OCI-LY3 (cell line): ENCODE measurements around the gene LIPE.

ENCODE experiments used
- H2AFZ ChIP-seq: fragments of 200-600, 300-600 bp; shearing (Covaris generic); 2 replicates; pipeline ENCODE4 v1.6.0; 2014; ENCODE audit warnings: antibody characterized with exemption, low read depth, low read length
- H3K27ac ChIP-seq: fragments of 200-600, 300-600 bp; sonication (generic); 2 replicates; pipeline ENCODE4 v1.5.1; 2014; ENCODE audit warnings: mild to moderate bottlenecking, low read length, moderate library complexity, mixed read lengths
- H3K27me3 ChIP-seq: fragments of 200-600, 300-600 bp; sonication (generic); 2 replicates; pipeline ENCODE4 v1.6.1; 2014; ENCODE audit warnings: low read depth, low read length, mixed read lengths
- H3K36me3 ChIP-seq: fragments of 200-600, 300-600 bp; sonication (generic); replicated peaks from 2 replicates; pipeline ENCODE3; 2014; ENCODE audit warnings: low read depth, low read length, mixed read lengths
- H3K4me1 ChIP-seq: fragments of 300-600, 200-600 bp; sonication (generic); 2 replicates; pipeline ENCODE4 v1.6.1; 2014; ENCODE audit warnings: low read length, mixed read lengths
- H3K4me2 ChIP-seq: fragments of 200-600, 300-600 bp; sonication (generic); 2 replicates; pipeline ENCODE4 v1.6.1; 2014; ENCODE audit warnings: low read length, mixed read lengths
- H3K4me3 ChIP-seq: fragments of 300-600, 200-600 bp; sonication (generic); 2 replicates; pipeline ENCODE4 v1.5.1; 2014; ENCODE audit warnings: antibody characterized with exemption, mild to moderate bottlenecking, low read length, moderate library complexity
- H3K79me2 ChIP-seq: fragments of 300-600, 200-600 bp; shearing (Covaris generic); 2 replicates; pipeline ENCODE4 v1.6.1; 2014; ENCODE audit warnings: mild to moderate bottlenecking, low read length, mixed read lengths
- H3K9ac ChIP-seq: fragments of 300-600, 200-600 bp; shearing (Covaris generic); 2 replicates; pipeline ENCODE4 v1.6.0; 2014; ENCODE audit warnings: mild to moderate bottlenecking, low read length, moderate library complexity
- H3K9me3 ChIP-seq: fragments of 200-600, 300-600 bp; shearing (Covaris generic); 2 replicates; pipeline ENCODE4 v1.6.1; 2014; ENCODE audit warnings: low read length, mixed read lengths; ENCODE audit not compliant: insufficient read depth
- H4K20me1 ChIP-seq: fragments of 200-600, 300-600 bp; sonication (generic); 2 replicates; pipeline ENCODE4 v1.6.1; 2016; ENCODE audit warnings: low read length, mixed read lengths; ENCODE audit not compliant: insufficient read depth
- EZH2phosphoT487 ChIP-seq: fragments of 200-600 bp; shearing (Covaris generic); IDR thresholded peaks from 2 replicates; pipeline ENCODE4 v1.6.1; 2018; ENCODE audit warnings: antibody characterized with exemption, mixed run types, low read depth
- TF ChIP-seq, protein P1 (sequence below): fragments of 200-600, 300-600 bp; sonication (generic); IDR thresholded peaks from 2 replicates; pipeline ENCODE4 v1.5.1; 2014; ENCODE audit warnings: antibody characterized with exemption, low read length, low read depth

LIPE gene

GRCh38 chr19:42422092-42422900 lies 4.9 kb downstream of the LIPE start:
- no peaks in the 10 kb centered on the region for H3K27me3 ChIP-seq
- peak overlapping the region; percentile 73 for H3K9ac ChIP-seq
- H2AFZ ChIP-seq, result peak overlapping the region; percentile 69; the same call in 1 of the 2 replicates
- H3K79me2 ChIP-seq, result peaks cover 12% of the 10 kb centered on the region; the same call in 1 of the 2 replicates
- peak overlapping the region; percentile 40; the same call in 1 of the 2 replicates for H3K27ac ChIP-seq
- TF ChIP-seq, protein P1, sequence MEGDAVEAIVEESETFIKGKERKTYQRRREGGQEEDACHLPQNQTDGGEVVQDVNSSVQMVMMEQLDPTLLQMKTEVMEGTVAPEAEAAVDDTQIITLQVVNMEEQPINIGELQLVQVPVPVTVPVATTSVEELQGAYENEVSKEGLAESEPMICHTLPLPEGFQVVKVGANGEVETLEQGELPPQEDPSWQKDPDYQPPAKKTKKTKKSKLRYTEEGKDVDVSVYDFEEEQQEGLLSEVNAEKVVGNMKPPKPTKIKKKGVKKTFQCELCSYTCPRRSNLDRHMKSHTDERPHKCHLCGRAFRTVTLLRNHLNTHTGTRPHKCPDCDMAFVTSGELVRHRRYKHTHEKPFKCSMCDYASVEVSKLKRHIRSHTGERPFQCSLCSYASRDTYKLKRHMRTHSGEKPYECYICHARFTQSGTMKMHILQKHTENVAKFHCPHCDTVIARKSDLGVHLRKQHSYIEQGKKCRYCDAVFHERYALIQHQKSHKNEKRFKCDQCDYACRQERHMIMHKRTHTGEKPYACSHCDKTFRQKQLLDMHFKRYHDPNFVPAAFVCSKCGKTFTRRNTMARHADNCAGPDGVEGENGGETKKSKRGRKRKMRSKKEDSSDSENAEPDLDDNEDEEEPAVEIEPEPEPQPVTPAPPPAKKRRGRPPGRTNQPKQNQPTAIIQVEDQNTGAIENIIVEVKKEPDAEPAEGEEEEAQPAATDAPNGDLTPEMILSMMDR, result no peak
- no peak for TF ChIP-seq EZH2phosphoT487
- no peaks in the 10 kb centered on the region for H3K36me3 ChIP-seq
- no peaks in the 10 kb centered on the region for H4K20me1 ChIP-seq
- H3K9me3 ChIP-seq, result no peaks in the 10 kb centered on the region
- peak overlapping the region; percentile 88 for H3K4me2 ChIP-seq
- H3K4me3 ChIP-seq, result peak overlapping the region; percentile 83
- H3K4me1 ChIP-seq, result peaks cover 10% of the 10 kb centered on the region; the same call in 1 of the 2 replicates

DNA sequence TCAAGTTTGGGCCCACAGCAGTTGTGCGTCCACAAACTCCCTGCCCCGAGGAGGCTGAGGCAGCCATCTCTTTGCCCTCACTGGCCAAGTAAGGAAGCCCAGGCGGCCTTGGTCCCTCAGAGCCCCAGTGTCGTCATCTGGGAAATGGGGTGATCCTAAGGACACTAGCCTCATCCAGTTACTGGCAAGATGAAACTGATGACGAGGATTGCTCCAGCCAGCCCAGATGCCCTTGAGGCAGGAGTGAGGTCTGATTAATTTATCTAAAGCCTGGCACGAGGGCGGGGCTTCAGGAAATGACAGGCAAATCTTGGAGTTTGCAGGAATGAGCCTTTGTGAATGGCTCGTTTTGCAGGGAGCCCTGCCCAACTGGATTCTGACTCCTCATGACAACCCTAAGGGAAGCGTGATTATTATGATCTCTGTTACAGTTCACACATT lies 5.6 kb downstream of the LIPE start:
- Histone ChIP-seq H3K27ac (no peak overlapping the region), H3K79me2 (peaks cover 12% of the 10 kb centered on the region; the same call in 1 of the 2 replicates), H3K4me2 (peak overlapping the region; percentile 88), H3K4me3 (no peak overlapping the region), H3K9ac (no peak overlapping the region), H2AFZ (no peak overlapping the region), H3K36me3 (no peaks in the 10 kb centered on the region), H3K9me3 (no peaks in the 10 kb centered on the region), H4K20me1 (no peaks in the 10 kb centered on the region), H3K27me3 (no peaks in the 10 kb centered on the region), H3K4me1 (peaks cover 10% of the 10 kb centered on the region; the same call in 1 of the 2 replicates)
- TF ChIP-seq, protein P1, result no peak
- TF ChIP-seq EZH2phosphoT487, result no peak

GRCh38 chr19:42421101-42421500 lies 6.1 kb downstream of the LIPE start:
- H3K4me3 ChIP-seq, result no peak overlapping the region
- peaks cover 10% of the 10 kb centered on the region; the same call in 1 of the 2 replicates for H3K4me1 ChIP-seq
- H3K36me3 ChIP-seq, result no peaks in the 10 kb centered on the region
- no peak overlapping the region for H3K4me2 ChIP-seq
- no peak overlapping the region for H2AFZ ChIP-seq
- H3K9me3 ChIP-seq, result no peaks in the 10 kb centered on the region
- no peak overlapping the region for H3K27ac ChIP-seq
- H3K79me2 ChIP-seq, result peaks cover 12% of the 10 kb centered on the region; the same call in 1 of the 2 replicates
- H3K9ac ChIP-seq, result no peak overlapping the region
- H4K20me1 ChIP-seq, result no peaks in the 10 kb centered on the region
- TF ChIP-seq, protein P1, result no peak
- TF ChIP-seq EZH2phosphoT487, result no peak
- no peaks in the 10 kb centered on the region for H3K27me3 ChIP-seq

DNA sequence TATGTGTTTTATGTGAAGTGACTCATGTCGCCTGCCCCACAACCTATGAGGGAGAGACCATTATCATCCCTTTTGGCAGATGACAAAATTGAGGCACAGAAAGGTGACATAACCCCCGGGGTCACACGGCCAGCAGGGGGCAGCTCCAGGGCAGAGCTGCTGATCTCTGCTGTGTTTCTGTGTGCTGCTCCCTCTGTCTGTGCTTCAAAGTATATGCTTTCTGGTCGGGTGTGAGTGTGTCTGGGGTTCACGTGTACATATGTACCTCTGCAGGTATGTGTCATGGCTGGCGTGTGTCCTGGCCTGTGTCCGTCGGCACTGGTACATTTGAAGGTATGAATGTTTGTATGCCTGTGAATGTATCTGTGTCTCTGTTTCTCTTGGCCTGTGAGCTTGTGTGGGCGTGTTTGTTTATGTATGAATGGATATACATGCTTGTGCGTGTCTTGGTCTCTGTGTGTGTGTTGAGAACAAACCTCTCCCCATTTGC lies 7.1 kb downstream of the LIPE start:
- Histone ChIP-seq H3K27ac (no peak overlapping the region), H3K27me3 (no peaks in the 10 kb centered on the region), H4K20me1 (no peaks in the 10 kb centered on the region), H3K4me3 (no peak overlapping the region), H3K36me3 (no peaks in the 10 kb centered on the region), H2AFZ (no peak overlapping the region), H3K4me2 (peak overlapping the region; percentile 15; the same call in 1 of the 2 replicates), H3K4me1 (peaks cover 10% of the 10 kb centered on the region; the same call in 1 of the 2 replicates), H3K9me3 (no peaks in the 10 kb centered on the region), H3K9ac (no peak overlapping the region), H3K79me2 (peaks cover 12% of the 10 kb centered on the region; the same call in 1 of the 2 replicates)
- TF ChIP-seq, protein P1, result peak; percentile 98
- TF ChIP-seq EZH2phosphoT487, result no peak
